HG03558 (cell line): ENCODE measurements around the gene DENND2A.
"Not testable (repeated sequence)": the region's sequence is repeated elsewhere in the genome, so short reads cannot be mapped to it uniquely, and the experiment has no call there.

Experiments used
- ATAC-seq: cut with Tn5 transposase; IDR thresholded peaks from one replicate; pipeline ENCODE4 v1.9.1; 2021; ENCODE audit warnings: moderate number of reproducible peaks; ENCODE audit not compliant: unreplicated experiment; ENCODE audit errors: extremely low read depth

DENND2A gene

GRCh38 chr7:140525743-140526142 is 114.9 kb downstream of the DENND2A start:
- ATAC-seq, result no peak

DNA sequence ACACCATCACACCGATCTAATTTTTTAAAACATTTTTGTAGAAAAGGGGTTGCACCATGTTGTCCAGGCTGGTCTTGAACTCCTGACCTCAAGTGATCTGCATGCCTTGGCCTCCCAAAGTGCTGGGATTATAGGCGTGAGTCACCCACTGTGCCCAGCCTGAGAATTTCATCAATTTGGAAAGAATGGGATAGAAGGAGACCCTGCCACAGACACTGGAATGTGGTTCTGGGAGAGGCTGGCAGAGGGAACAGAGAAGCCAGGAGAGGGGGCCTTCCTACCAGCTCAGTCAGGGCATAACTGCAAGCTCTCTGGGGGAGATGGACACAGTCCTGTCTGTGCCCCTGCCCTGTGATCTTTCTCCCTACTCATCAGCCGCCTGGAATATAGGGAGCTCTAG is 119.2 kb downstream of the DENND2A start:
- ATAC-seq, result no peak

- no peak for ATAC-seq
Measured at GRCh38 chr7:140519007-140519399, 121.6 kb downstream of the DENND2A start.

GRCh38 chr7:140518370-140519006 is 122.1 kb downstream of the DENND2A start:
- no peak for ATAC-seq

DNA sequence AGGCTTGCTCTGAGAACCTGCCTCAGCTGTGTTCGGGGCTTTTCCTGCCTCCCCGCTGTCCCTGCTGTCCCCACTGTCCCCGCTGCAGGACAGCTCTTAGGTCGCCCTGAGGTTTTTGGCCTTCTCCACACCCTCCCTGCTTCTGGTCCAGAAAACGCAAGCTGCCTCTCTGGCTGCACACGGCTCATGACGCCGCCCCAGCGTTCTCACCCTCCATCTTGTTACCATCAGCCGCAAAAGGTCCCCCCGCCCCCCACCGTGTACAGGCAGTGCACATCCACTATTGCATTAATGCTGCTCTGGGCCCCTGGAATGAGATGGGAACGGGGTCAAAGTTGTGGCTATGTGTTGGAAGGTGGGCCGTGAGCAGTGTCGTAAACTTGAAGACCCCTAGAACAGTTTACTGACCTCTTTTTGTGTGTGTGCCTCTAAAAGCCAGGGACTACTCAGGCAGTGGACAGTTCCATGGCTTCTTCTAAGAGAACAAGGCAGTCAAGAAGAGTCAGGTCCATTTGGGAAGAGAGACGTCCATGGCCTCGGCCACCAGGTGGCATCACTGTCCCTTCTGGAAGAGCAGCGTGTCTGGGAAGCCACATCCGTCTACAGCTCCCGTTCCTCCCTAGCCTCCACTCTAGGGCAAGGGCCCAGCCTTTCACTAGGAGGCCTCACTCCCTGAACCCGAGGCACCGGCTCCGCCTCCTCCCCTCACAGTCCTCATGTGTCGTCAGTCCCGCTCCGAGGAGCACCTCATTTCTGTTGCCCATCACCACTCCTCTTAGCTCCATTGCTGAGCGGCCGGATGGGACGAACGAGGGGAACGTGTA is 122.9 kb downstream of the DENND2A start:
- no peak for ATAC-seq

GRCh38 chr7:140512317-140513000 is 128.2 kb downstream of the DENND2A start:
- ATAC-seq, result no peak

DNA sequence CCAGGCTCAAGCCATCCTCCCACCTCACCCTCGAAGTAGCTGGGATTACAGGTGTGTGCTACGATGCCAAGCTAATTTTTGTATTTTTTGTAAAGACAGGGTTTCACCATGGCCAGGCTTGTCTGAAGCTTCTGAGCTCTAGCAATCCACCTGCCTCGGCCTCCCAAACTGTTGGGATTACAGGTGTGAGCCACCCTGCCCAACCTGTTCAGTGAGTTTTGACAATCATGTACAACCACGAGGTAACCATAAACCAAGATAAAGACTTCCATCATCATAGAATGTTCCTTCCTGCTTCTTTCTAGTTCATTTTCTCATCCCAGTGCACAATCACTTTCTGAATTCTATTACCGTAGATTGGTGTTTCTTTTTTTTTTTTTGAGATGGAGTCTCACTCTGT is 130.8 kb downstream of the DENND2A start:
- no peak for ATAC-seq

DNA sequence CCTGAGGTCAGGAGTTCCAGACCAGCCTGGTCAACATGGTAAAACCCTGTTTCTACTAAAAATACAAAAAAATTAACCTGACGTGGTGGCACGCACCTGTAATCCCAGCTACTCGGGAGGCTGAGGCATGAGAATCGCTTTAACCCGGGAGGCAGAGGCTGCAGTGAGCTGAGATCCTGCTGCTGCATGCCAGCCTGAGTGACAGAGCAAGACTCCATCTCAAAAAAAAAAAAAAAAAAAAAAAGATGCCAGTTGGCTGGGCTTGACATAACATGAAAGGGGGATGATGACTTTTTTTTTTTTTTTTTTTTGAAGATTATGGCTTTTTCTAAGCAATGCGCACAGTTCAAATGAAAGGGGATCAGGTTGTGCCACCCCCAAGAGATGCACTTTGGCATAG is 133.1 kb downstream of the DENND2A start:
- ATAC-seq, result not testable (repeated sequence)

GRCh38 chr7:140506788-140507464 is 133.7 kb downstream of the DENND2A start:
- no peak for ATAC-seq

GRCh38 chr7:140501966-140502365 is 138.6 kb downstream of the DENND2A start:
- no peak for ATAC-seq

DNA sequence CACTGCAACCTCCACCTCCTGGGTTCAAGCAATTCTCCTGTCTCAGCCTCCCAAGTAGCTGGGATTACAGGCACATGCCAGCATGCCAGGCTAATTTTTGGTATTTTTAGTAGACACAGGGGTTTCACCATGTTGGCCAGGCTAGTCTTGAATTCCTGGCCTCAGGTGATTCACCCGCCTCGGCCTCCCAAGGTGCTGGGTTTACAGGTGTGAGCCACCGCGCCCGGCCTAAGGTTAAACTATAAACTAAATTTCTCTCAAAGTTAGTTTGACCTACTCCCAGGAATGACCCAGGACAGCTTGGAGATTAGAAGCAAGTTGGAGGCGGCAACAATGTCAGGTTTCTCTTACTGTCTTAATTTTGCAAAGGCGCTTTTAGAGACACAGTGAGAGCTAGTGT is 142.8 kb downstream of the DENND2A start:
- ATAC-seq, result not testable (repeated sequence)

DNA sequence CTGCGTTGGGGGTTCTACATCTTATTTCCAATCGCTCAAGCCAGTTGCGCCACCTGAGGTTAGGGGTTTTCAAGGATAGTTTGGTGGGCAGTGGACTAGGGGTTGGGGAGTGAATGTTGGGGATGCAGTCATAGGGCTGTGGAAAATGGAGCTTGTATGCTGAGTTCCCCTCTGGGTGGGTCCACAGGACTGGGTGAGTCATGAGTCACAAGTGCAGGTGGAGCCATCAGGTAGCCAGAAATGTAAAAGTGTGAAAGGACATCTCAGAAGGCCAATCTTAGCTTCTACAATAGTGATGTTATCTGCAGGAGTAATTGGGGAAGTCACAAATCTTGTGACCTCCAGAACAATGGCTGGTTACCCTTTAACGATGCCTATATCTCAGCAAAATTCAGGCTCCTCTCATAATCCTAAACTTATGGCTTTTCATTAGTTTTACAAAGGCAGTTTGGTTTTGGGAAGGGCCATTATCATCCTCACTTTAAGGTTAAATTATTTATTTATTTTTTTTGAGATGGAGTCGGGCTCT is 143.3 kb downstream of the DENND2A start:
- no peak for ATAC-seq

GRCh38 chr7:140495514-140496097 is 145.0 kb downstream of the DENND2A start:
- ATAC-seq, result no peak

GRCh38 chr7:140494867-140495266 is 145.7 kb downstream of the DENND2A start:
- no peak for ATAC-seq

GRCh38 chr7:140489026-140489359 is 151.6 kb downstream of the DENND2A start:
- no peak for ATAC-seq

GRCh38 chr7:140485500-140486265 is 154.9 kb downstream of the DENND2A start:
- no peak for ATAC-seq

- no peak for ATAC-seq
Measured at GRCh38 chr7:140484951-140485499, 155.6 kb downstream of the DENND2A start.

- no peak for ATAC-seq
Measured at GRCh38 chr7:140484479-140484878, 156.1 kb downstream of the DENND2A start.

DNA sequence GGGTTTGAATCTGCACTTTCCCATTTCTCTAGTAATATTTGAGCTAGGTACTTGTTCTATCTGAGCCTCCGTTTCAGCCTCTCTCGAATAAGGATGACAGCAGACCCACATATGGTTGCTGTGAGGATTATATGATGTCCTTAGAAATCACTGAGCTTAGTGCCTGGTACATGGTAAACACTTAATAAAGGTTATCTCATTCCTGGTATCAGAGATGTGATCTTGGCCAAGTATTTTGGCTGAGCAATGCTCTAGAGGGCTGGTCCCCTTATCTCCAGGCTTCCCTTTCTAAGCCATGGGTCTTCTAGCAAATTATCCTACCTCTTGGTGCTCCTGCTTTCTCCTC is 160.9 kb downstream of the DENND2A start:
- no peak for ATAC-seq
